ENCODE results near the gene BRAF.
"Not testable (repeated sequence)": the region's sequence is repeated elsewhere in the genome, so short reads cannot be mapped to it uniquely, and the experiment has no call there.

BRAF gene

GRCh38 chr7:140714331-140715040 lies 210.2 kb downstream of the BRAF start:
- no peak overlapping the region for H3K27ac ChIP-seq (ENCODE audit: low read depth, low read length)
- no peaks in the 10 kb centered on the region for H3K4me1 ChIP-seq (ENCODE audit: control insufficient read depth, insufficient read depth, low read length)

GRCh38 chr7:140712392-140712791 lies 212.3 kb downstream of the BRAF start:
- not testable (repeated sequence) for H3K27ac ChIP-seq (ENCODE audit: low read depth, low read length); H3K9ac ChIP-seq (ENCODE audit: low read length); H3K4me3 ChIP-seq (ENCODE audit: low read depth, low read length); H3K4me1 ChIP-seq (ENCODE audit: control insufficient read depth, insufficient read depth, low read length); H3K9me3 ChIP-seq (ENCODE audit: control insufficient read depth, insufficient read depth, low read depth, low read length); H3K27me3 ChIP-seq (ENCODE audit: control insufficient read depth, insufficient read depth, low read length); H3K36me3 ChIP-seq (ENCODE audit: control insufficient read depth, insufficient read depth, low read length)

More at GRCh38 chr7:140714331-140715040, 210.2 kb downstream of the BRAF start:
- Histone ChIP-seq H3K9me3 (ENCODE audit: control insufficient read depth, insufficient read depth, low read depth, low read length) (no peaks in the 10 kb centered on the region; the same call in 1 of the 2 replicates), H3K36me3 (ENCODE audit: control insufficient read depth, insufficient read depth, low read length) (no peaks in the 10 kb centered on the region), H3K4me3 (ENCODE audit: low read depth, low read length) (no peak overlapping the region), H3K27me3 (ENCODE audit: control insufficient read depth, insufficient read depth, low read length) (no peaks in the 10 kb centered on the region), H3K9ac (ENCODE audit: low read length) (no peak overlapping the region)

GRCh38 chr7:140708764-140709163 lies 216.0 kb downstream of the BRAF start:
- H3K27ac ChIP-seq (ENCODE audit: low read depth, low read length); H3K27me3 ChIP-seq (ENCODE audit: control insufficient read depth, insufficient read depth, low read length); H3K4me1 ChIP-seq (ENCODE audit: control insufficient read depth, insufficient read depth, low read length); H3K4me3 ChIP-seq (ENCODE audit: low read depth, low read length); H3K9ac ChIP-seq (ENCODE audit: low read length); H3K9me3 ChIP-seq (ENCODE audit: control insufficient read depth, insufficient read depth, low read depth, low read length): not testable (repeated sequence)
- H3K36me3 ChIP-seq (ENCODE audit: control insufficient read depth, insufficient read depth, low read length), result peaks cover 21% of the 10 kb centered on the region

- no peaks in the 10 kb centered on the region for H3K9me3 ChIP-seq (ENCODE audit: control insufficient read depth, insufficient read depth, low read depth, low read length)
- H3K4me1 ChIP-seq (ENCODE audit: control insufficient read depth, insufficient read depth, low read length), result no peaks in the 10 kb centered on the region
- no peak overlapping the region for H3K27ac ChIP-seq (ENCODE audit: low read depth, low read length)
- peaks cover 25% of the 10 kb centered on the region for H3K36me3 ChIP-seq (ENCODE audit: control insufficient read depth, insufficient read depth, low read length)
- H3K4me3 ChIP-seq (ENCODE audit: low read depth, low read length), result no peak overlapping the region
- H3K9ac ChIP-seq (ENCODE audit: low read length), result no peak overlapping the region
- H3K27me3 ChIP-seq (ENCODE audit: control insufficient read depth, insufficient read depth, low read length), result no peaks in the 10 kb centered on the region
These were observed 217.6 kb downstream of the BRAF start for GRCh38 chr7:140707132-140707531.

GRCh38 chr7:140704205-140704604 lies 220.5 kb downstream of the BRAF start:
- H3K4me1 ChIP-seq (ENCODE audit: control insufficient read depth, insufficient read depth, low read length), result no peaks in the 10 kb centered on the region
- H3K27me3 ChIP-seq (ENCODE audit: control insufficient read depth, insufficient read depth, low read length), result no peaks in the 10 kb centered on the region
- H3K9ac ChIP-seq (ENCODE audit: low read length), result no peak overlapping the region
- H3K4me3 ChIP-seq (ENCODE audit: low read depth, low read length), result no peak overlapping the region
- peaks cover 25% of the 10 kb centered on the region for H3K36me3 ChIP-seq (ENCODE audit: control insufficient read depth, insufficient read depth, low read length)
- H3K27ac ChIP-seq (ENCODE audit: low read depth, low read length), result no peak overlapping the region
- no peaks in the 10 kb centered on the region for H3K9me3 ChIP-seq (ENCODE audit: control insufficient read depth, insufficient read depth, low read depth, low read length)

- H3K36me3 ChIP-seq (ENCODE audit: control insufficient read depth, insufficient read depth, low read length), result peaks cover 25% of the 10 kb centered on the region
- no peaks in the 10 kb centered on the region for H3K9me3 ChIP-seq (ENCODE audit: control insufficient read depth, insufficient read depth, low read depth, low read length)
- no peak overlapping the region for H3K9ac ChIP-seq (ENCODE audit: low read length)
- H3K4me3 ChIP-seq (ENCODE audit: low read depth, low read length), result no peak overlapping the region
- no peaks in the 10 kb centered on the region for H3K27me3 ChIP-seq (ENCODE audit: control insufficient read depth, insufficient read depth, low read length)
- peaks cover 3% of the 10 kb centered on the region; the same call in 1 of the 2 replicates for H3K4me1 ChIP-seq (ENCODE audit: control insufficient read depth, insufficient read depth, low read length)
- H3K27ac ChIP-seq (ENCODE audit: low read depth, low read length), result no peak overlapping the region
These were observed 222.0 kb downstream of the BRAF start for GRCh38 chr7:140702774-140703173.

- H3K27me3 ChIP-seq (ENCODE audit: control insufficient read depth, insufficient read depth, low read length), result no peaks in the 10 kb centered on the region
- H3K4me1 ChIP-seq (ENCODE audit: control insufficient read depth, insufficient read depth, low read length), result peaks cover 13% of the 10 kb centered on the region; the same call in 1 of the 2 replicates
- H3K9ac ChIP-seq (ENCODE audit: low read length), result no peak overlapping the region
- H3K4me3 ChIP-seq (ENCODE audit: low read depth, low read length), result no peak overlapping the region; the same call in 1 of the 2 replicates
- peaks cover 4% of the 10 kb centered on the region; the same call in 1 of the 2 replicates for H3K36me3 ChIP-seq (ENCODE audit: control insufficient read depth, insufficient read depth, low read length)
- no peaks in the 10 kb centered on the region for H3K9me3 ChIP-seq (ENCODE audit: control insufficient read depth, insufficient read depth, low read depth, low read length)
- no peak overlapping the region for H3K27ac ChIP-seq (ENCODE audit: low read depth, low read length)
These were observed 226.3 kb downstream of the BRAF start for GRCh38 chr7:140698477-140698876.

- peak overlapping the region; percentile 83 for H3K9ac ChIP-seq (ENCODE audit: low read length)
- no peaks in the 10 kb centered on the region for H3K27me3 ChIP-seq (ENCODE audit: control insufficient read depth, insufficient read depth, low read length)
- peak overlapping the region; percentile 78; the same call in 1 of the 2 replicates for H3K27ac ChIP-seq (ENCODE audit: low read depth, low read length)
- H3K36me3 ChIP-seq (ENCODE audit: control insufficient read depth, insufficient read depth, low read length), result no peaks in the 10 kb centered on the region
- peaks cover 13% of the 10 kb centered on the region; the same call in 1 of the 2 replicates for H3K4me1 ChIP-seq (ENCODE audit: control insufficient read depth, insufficient read depth, low read length)
- no peaks in the 10 kb centered on the region for H3K9me3 ChIP-seq (ENCODE audit: control insufficient read depth, insufficient read depth, low read depth, low read length)
- peak overlapping the region; percentile 93 for H3K4me3 ChIP-seq (ENCODE audit: low read depth, low read length)
These were observed 227.1 kb downstream of the BRAF start for GRCh38 chr7:140697447-140698143.

GRCh38 chr7:140696680-140697446 lies 227.9 kb downstream of the BRAF start, which contains the start of gene NDUFB2:
Gene NDUFB2, plus strand, starts transcription at chr7:140696708. Its CDS starts 37 bp downstream, at chr7:140696745.
- Histone ChIP-seq H3K4me1 (ENCODE audit: control insufficient read depth, insufficient read depth, low read length) (peaks cover 13% of the 10 kb centered on the region; the same call in 1 of the 2 replicates), H3K27ac (ENCODE audit: low read depth, low read length) (peak within 1 kb of the TSS; percentile 78), H3K36me3 (ENCODE audit: control insufficient read depth, insufficient read depth, low read length) (no peaks in the 10 kb centered on the region), H3K9me3 (ENCODE audit: control insufficient read depth, insufficient read depth, low read depth, low read length) (no peaks in the 10 kb centered on the region), H3K4me3 (ENCODE audit: low read depth, low read length) (peak within 1 kb of the TSS; percentile 93), H3K9ac (ENCODE audit: low read length) (peak within 1 kb of the TSS; percentile 83), H3K27me3 (ENCODE audit: control insufficient read depth, insufficient read depth, low read length) (no peaks in the 10 kb centered on the region)

GRCh38 chr7:140696024-140696679 lies 228.6 kb downstream of the BRAF start:
- Histone ChIP-seq H3K36me3 (ENCODE audit: control insufficient read depth, insufficient read depth, low read length) (no peaks in the 10 kb centered on the region), H3K27me3 (ENCODE audit: control insufficient read depth, insufficient read depth, low read length) (no peaks in the 10 kb centered on the region), H3K27ac (ENCODE audit: low read depth, low read length) (peak overlapping the region; percentile 78), H3K9ac (ENCODE audit: low read length) (peak overlapping the region; percentile 83), H3K9me3 (ENCODE audit: control insufficient read depth, insufficient read depth, low read depth, low read length) (no peaks in the 10 kb centered on the region), H3K4me1 (ENCODE audit: control insufficient read depth, insufficient read depth, low read length) (peaks cover 13% of the 10 kb centered on the region; the same call in 1 of the 2 replicates), H3K4me3 (ENCODE audit: low read depth, low read length) (peak overlapping the region; percentile 93)
